Transverse colon (tissue), 4 donors: ENCODE data around the gene GCC2. TPM values are rescaled to one million over a fixed set of nuclear protein-coding genes. Genes with fewer than 3 reads are reported as not detected.

ENCODE experiments used
- DNase-seq: peaks from one replicate; pipeline ENCODE4 v3.0.0-alpha.2; 2019
- H3K27ac ChIP-seq, 4 donors: fragments of 200-600 bp; sonication (generic); 2 replicates each; pipeline ENCODE4 v1.5.1; 2016 to 2018; ENCODE audit warnings: inconsistent platforms in 4 of 4
- H3K27me3 ChIP-seq: fragments of 200-600 bp; sonication (generic); 2 replicates; pipeline ENCODE4 v1.5.1; 2017; ENCODE audit warnings: inconsistent platforms
- H3K36me3 ChIP-seq, 4 donors: fragments of 200-600 bp; sonication (generic); 2 replicates each; pipeline ENCODE4 v1.5.1; 2017 to 2019; ENCODE audit warnings: inconsistent platforms in 4 of 4
- H3K4me1 ChIP-seq, 4 donors: fragments of 200-600 bp; sonication (generic); 2 replicates each; pipeline ENCODE4 v1.5.1; 2017 to 2020; ENCODE audit warnings: inconsistent platforms in 4 of 4
- H3K4me3 ChIP-seq, 4 donors: fragments of 200-600 bp; sonication (generic); 1 replicate in 1 of 4; 2 replicates in 3 of 4; pipeline versions ENCODE4 v1.5.1 to v1.6.1; 2017 to 2019; ENCODE audit warnings: inconsistent platforms in 4 of 4
- H3K9me3 ChIP-seq, 2 donors: fragments of 200-600 bp; sonication (generic); 2 replicates each; pipeline ENCODE4 v1.5.1; 2017 to 2019; ENCODE audit warnings: inconsistent platforms in 2 of 2
- EP300 ChIP-seq: sonication (generic); formaldehyde crosslinking; IDR thresholded peaks from one replicate; pipeline ENCODE4 v1.6.1; 2017; ENCODE audit warnings: antibody characterized with exemption, low read depth
- POLR2A ChIP-seq: fragments of 450-650 bp; IDR thresholded peaks from one replicate; pipeline ENCODE4 v1.6.1; 2016; ENCODE audit warnings: antibody characterized with exemption, mild to moderate bottlenecking, moderate library complexity
- POLR2AphosphoS5 ChIP-seq, 3 donors: sonication (generic); formaldehyde crosslinking; IDR thresholded peaks; one replicate each; pipeline ENCODE4 v1.6.1; 2016; ENCODE audit warnings: antibody characterized with exemption in 3 of 3
- WGBS, 2 donors: methylation state at CpG; one replicate each; pipeline ENCODE4 v1.1.5; 2018; ENCODE audit warnings: low coverage in 1 of 2; 5-methylcytosine and 5-hydroxymethylcytosine counted together
- in situ Hi-C, 4 donors: fragments of 200-750 bp; cut with MboI; loops; one replicate each; pipeline versions ENCODE4 v1.15.0 to v1.15.1; 2017; ENCODE audit warnings: low sequenced_read_pairs in 3 of 4, low pct_ligation_motif_present in 1 of 4, low pct_unique_long_range_greater_than_20kb in 1 of 4
- intact Hi-C: fragments of 100-400 bp; cut with DNase I; formaldehyde crosslinking; loops from one replicate; pipeline ENCODE4 v1.15.1; 2023; ENCODE audit warnings: low total_unique reads
- total RNA-seq, 4 donors: library from RNA; depleted of rRNA; stranded (reverse); fragments of >200 nt; gene quantifications; one replicate each; pipeline ENCODE4 v1.1.0, GENCODE V29; 2016
- TF ChIP-seq, protein P1 (sequence below), 5 experiments: fragments of 200-600 bp in 3 of 5; fragments of 450-650 bp in 2 of 5; sonication (generic) in 3 of 5; IDR thresholded peaks; 1 replicate in 2 of 5; 2 replicates in 3 of 5; pipeline ENCODE4 v1.5.1; 2016 to 2017; ENCODE audit warnings: antibody characterized with exemption in 5 of 5, inconsistent platforms in 3 of 5, mild to moderate bottlenecking in 2 of 5, moderate library complexity in 1 of 5

GCC2 gene
- total RNA-seq, 4 donors from 2014 or later = 27.5 to 120 (median 75.9) TPM

DNA sequence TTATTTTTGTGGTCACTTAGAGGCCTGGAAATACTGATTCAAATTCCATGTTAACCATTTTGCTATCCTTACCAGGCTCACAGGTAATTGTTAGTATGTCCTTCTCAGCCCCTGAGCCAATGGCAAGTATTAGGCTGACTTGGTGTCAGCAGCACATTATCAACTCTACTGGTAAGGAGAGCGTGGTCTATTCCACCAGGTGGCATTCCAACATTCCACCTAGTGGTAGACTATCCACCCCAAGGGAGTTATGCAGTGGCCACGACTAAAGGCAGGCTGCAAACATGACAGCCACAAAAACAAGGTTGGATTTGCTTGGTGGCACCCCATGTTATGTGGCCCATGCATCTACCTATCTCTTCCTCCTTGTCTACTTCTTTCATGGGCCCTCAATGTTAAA lies 31.8 kb upstream of the GCC2 start:
- H3K4me1 ChIP-seq = no peaks in the 10 kb centered on the region
- H3K4me3 ChIP-seq = no peak overlapping the region
- TF ChIP-seq POLR2AphosphoS5 (IDR thresholded peaks at IDR 0.05) = no peak
- TF ChIP-seq, protein P1, sequence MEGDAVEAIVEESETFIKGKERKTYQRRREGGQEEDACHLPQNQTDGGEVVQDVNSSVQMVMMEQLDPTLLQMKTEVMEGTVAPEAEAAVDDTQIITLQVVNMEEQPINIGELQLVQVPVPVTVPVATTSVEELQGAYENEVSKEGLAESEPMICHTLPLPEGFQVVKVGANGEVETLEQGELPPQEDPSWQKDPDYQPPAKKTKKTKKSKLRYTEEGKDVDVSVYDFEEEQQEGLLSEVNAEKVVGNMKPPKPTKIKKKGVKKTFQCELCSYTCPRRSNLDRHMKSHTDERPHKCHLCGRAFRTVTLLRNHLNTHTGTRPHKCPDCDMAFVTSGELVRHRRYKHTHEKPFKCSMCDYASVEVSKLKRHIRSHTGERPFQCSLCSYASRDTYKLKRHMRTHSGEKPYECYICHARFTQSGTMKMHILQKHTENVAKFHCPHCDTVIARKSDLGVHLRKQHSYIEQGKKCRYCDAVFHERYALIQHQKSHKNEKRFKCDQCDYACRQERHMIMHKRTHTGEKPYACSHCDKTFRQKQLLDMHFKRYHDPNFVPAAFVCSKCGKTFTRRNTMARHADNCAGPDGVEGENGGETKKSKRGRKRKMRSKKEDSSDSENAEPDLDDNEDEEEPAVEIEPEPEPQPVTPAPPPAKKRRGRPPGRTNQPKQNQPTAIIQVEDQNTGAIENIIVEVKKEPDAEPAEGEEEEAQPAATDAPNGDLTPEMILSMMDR (IDR thresholded peaks at IDR 0.05) = peak; percentile 11 to 62 (median 38)
- TF ChIP-seq POLR2A = no peak
- 46 to 50% methylated on average over 1 to 2 of the region's 2 CpGs for WGBS, 2 donors
- H3K27ac ChIP-seq = no peak overlapping the region
- H3K36me3 ChIP-seq = no peaks in the 10 kb centered on the region
- peak; percentile 22 for DNase-seq
- intact Hi-C loops (no loop called here), in situ Hi-C loops (loop anchor here in 1 of 4 donors (25.0 kb wide), 1 partner anchor 170 kb away; no protein-coding TSS in a partner anchor)
- H3K27me3 ChIP-seq = no peaks in the 10 kb centered on the region
- no peaks in the 10 kb centered on the region for H3K9me3 ChIP-seq

DNA sequence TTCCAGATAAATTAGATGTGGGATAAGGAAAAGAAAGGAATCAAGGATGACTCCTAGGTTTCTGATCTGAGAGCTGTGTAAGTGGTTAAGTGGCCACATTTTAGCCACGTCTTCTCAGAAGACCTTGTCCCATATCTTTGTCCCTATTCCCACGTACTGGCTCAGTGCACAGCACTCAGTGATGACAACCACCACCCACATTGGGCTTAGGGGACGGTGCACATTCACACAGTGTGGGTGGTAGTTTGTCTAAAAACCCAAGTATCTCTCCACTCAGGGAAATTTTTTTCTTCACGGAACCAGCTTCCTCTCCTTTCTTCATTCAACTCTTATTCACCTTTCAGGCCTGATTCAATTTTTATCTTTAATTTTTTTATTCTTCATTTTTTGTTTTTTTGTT lies 30.6 kb upstream of the GCC2 start:
- in situ Hi-C loops = loop anchor here in 1 of 4 donors (25.0 kb wide), 1 partner anchor 169 kb away; no protein-coding TSS in a partner anchor
- no peaks in the 10 kb centered on the region for H3K4me1 ChIP-seq
- WGBS, 2 donors = 65 to 89% methylated on average over 4 of the region's 4 CpGs
- no peaks in the 10 kb centered on the region for H3K36me3 ChIP-seq
- no peak overlapping the region for H3K27ac ChIP-seq
- intact Hi-C loops = no loop called here
- H3K27me3 ChIP-seq = no peaks in the 10 kb centered on the region
- no peaks in the 10 kb centered on the region for H3K9me3 ChIP-seq
- TF ChIP-seq POLR2AphosphoS5 (IDR thresholded peaks at IDR 0.05) (no peak), POLR2A (no peak), EP300 (no peak)
- TF ChIP-seq, protein P1 (IDR thresholded peaks at IDR 0.05) = no peak
- H3K4me3 ChIP-seq = no peak overlapping the region
- DNase-seq = no peak

DNA sequence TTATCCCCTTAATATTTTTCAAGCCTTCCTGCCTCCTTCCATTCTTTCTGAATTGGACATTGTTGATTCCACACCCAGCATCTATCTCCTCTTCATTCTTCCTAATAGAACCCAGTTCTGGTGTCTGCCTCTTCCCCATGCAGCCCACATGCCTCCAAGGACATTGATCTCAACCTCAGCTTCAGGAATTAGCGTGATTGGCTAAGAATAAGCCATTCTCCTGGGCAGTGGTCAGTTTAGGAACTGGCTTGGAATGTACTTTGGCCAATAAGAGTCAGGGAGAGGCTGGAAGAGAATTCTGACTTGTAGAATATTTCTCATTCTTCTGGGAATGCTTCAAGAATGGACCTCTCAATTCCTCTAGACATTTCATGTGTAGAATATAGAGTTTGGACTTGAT lies 25.9 kb upstream of the GCC2 start:
- WGBS, 2 donors = 80 to 86% methylated on average over 1 of the region's 1 CpG
- no peak overlapping the region for H3K4me3 ChIP-seq
- TF ChIP-seq, protein P1 (IDR thresholded peaks at IDR 0.05) = no peak
- TF ChIP-seq POLR2A (no peak), EP300 (no peak), POLR2AphosphoS5 (IDR thresholded peaks at IDR 0.05) (no peak)
- no peak for DNase-seq
- H3K27ac ChIP-seq = no peak overlapping the region
- H3K4me1 ChIP-seq = no peaks in the 10 kb centered on the region
- intact Hi-C loops (no loop called here), in situ Hi-C loops (loop anchor here in 1 of 4 donors (25.0 kb wide), 1 partner anchor 164 kb away; no protein-coding TSS in a partner anchor)
- no peaks in the 10 kb centered on the region for H3K27me3 ChIP-seq
- H3K36me3 ChIP-seq = no peaks in the 10 kb centered on the region
- no peaks in the 10 kb centered on the region for H3K9me3 ChIP-seq

DNA sequence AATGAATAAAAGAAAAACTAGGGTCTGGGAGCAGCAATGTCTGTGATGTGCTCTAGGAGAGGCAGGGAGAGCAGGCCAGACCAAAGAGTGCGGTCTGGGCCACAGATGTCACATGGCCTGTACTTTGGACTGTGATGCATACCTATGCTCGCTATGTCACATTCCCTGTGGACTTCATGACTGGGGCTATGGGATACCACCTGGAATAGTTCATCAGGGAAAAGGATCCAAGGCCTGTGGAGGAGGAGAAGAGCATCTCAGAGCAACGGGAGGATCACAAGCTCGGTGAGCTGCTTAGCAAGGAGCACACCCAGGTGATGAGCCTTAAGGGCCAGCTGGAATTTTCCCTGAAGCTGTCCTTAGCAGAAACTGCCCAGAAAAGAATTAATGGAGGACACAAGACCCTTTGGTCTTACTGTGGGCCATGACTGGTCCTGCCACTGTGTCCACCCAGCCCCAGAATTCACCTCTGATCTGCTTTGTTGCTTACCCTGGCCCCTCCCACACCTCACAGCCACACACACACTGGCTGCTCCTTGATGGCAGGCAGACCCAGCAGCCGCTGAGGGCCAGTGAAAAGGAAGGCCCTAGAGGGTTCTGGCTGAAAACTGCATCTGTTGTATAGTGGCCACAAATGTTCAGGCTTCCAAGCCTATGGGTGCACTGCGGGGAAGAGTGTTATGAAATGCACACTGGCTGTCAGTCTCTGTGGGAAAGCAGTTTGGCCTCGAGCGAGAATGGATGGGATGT lies 25.3 kb upstream of the GCC2 start:
- Histone ChIP-seq H3K27ac (no peak overlapping the region), H3K27me3 (no peaks in the 10 kb centered on the region), H3K4me1 (no peaks in the 10 kb centered on the region), H3K36me3 (no peaks in the 10 kb centered on the region), H3K4me3 (no peak overlapping the region), H3K9me3 (no peaks in the 10 kb centered on the region)
- DNase-seq = no peak
- TF ChIP-seq EP300 = no peak
- no peak for TF ChIP-seq POLR2A
- TF ChIP-seq, protein P1 (IDR thresholded peaks at IDR 0.05) = no peak
- TF ChIP-seq POLR2AphosphoS5 (IDR thresholded peaks at IDR 0.05) = no peak
- WGBS, 2 donors = 90 to 93% methylated on average over 2 to 8 of the region's 8 CpGs
- in situ Hi-C loops = loop anchor here in 1 of 4 donors (25.0 kb wide), 1 partner anchor 164 kb away; no protein-coding TSS in a partner anchor
- intact Hi-C loops = no loop called here
